Bronchial epithelial cell (primary cell): ENCODE results near the gene PJVK. TPM values are rescaled to one million over a fixed set of nuclear protein-coding genes. Genes with fewer than 3 reads are reported as not detected.

Experiments used
- DNase-seq: peaks from one replicate; pipeline ENCODE4 v3.0.0-alpha.2; 2010; ENCODE audit warnings: low read depth
- FAIRE-seq: peaks from 2 replicates; lab custom pipeline; 2011; peaks lifted over from hg19 to GRCh38; lab: Jason Lieb, UNC
- H3K27me3 ChIP-seq: 2 replicates; pipeline ENCODE4 v1.5.1; 2011; ENCODE audit warnings: low read length; ENCODE audit not compliant: control insufficient read depth, insufficient read depth
- H3K36me3 ChIP-seq: 2 replicates; pipeline ENCODE4 v1.5.1; 2011; ENCODE audit warnings: low read length; ENCODE audit not compliant: control insufficient read depth, insufficient read depth
- H3K4me3 ChIP-seq: 2 replicates; pipeline ENCODE4 v1.5.1; 2011; ENCODE audit warnings: mild to moderate bottlenecking, low read depth, low read length, control low read depth
- total RNA-seq: library from RNA; depleted of rRNA; stranded (reverse); fragments of >200 nt; gene quantifications from 2 replicates; pipeline ENCODE4 v1.2.1, GENCODE V29; 2014
- TF ChIP-seq, protein P1 (sequence below): IDR thresholded peaks from 2 replicates; pipeline ENCODE4 v1.5.1; 2011; ENCODE audit warnings: mild to moderate bottlenecking, moderate library complexity, low read length, control low read depth, inconsistent platforms; ENCODE audit not compliant: insufficient read depth, severe bottlenecking

PJVK gene
- total RNA-seq, 1 donor from 2014 or later, result 2.4 TPM

DNA sequence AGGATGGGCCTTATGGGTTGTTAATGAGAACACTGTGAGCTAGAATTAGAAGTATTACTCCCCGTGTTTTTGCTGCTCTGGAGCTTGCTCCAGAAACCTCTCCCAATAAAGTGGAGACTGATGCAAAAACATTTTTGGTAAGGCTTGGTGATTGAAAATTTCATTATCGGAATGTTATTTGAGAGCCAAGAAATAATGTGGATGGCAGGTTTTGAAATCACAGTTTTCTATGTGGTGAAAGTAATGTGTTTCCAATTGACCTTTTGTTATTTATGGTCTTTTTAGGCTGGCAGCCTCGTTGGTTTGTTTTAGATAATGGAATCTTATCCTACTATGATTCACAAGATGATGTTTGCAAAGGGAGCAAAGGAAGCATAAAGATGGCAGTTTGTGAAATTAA is 34.2 kb downstream of the PJVK start:
- no peaks in the 10 kb centered on the region for H3K36me3 ChIP-seq
- TF ChIP-seq, protein P1, sequence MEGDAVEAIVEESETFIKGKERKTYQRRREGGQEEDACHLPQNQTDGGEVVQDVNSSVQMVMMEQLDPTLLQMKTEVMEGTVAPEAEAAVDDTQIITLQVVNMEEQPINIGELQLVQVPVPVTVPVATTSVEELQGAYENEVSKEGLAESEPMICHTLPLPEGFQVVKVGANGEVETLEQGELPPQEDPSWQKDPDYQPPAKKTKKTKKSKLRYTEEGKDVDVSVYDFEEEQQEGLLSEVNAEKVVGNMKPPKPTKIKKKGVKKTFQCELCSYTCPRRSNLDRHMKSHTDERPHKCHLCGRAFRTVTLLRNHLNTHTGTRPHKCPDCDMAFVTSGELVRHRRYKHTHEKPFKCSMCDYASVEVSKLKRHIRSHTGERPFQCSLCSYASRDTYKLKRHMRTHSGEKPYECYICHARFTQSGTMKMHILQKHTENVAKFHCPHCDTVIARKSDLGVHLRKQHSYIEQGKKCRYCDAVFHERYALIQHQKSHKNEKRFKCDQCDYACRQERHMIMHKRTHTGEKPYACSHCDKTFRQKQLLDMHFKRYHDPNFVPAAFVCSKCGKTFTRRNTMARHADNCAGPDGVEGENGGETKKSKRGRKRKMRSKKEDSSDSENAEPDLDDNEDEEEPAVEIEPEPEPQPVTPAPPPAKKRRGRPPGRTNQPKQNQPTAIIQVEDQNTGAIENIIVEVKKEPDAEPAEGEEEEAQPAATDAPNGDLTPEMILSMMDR, result no peak
- DNase-seq (no peak), FAIRE-seq (no peak)
- no peak overlapping the region for H3K4me3 ChIP-seq
- H3K27me3 ChIP-seq, result no peaks in the 10 kb centered on the region

DNA sequence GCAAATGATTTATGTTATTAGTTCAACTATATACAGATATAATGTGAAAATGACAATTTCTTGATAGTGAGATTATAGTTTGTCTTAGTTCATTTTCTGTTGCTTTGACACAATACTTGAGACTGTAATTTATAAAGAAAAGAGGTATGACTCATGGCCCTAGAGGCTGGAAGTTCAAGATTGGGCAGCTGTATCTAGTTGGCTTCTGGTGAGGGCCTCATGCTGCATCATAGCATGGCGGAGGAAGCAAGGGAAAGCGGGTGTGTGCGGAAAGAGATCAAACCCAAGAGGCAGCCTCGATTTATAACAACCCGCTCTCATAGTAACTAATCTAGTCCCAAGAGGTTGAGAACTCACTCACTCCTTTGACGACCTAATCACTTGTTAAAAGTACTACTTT is 40.4 kb downstream of the PJVK start:
- Histone ChIP-seq H3K36me3 (peaks cover 2% of the 10 kb centered on the region), H3K4me3 (no peak overlapping the region), H3K27me3 (no peaks in the 10 kb centered on the region)
- FAIRE-seq (no peak), DNase-seq (no peak)
- TF ChIP-seq, protein P1, result no peak

DNA sequence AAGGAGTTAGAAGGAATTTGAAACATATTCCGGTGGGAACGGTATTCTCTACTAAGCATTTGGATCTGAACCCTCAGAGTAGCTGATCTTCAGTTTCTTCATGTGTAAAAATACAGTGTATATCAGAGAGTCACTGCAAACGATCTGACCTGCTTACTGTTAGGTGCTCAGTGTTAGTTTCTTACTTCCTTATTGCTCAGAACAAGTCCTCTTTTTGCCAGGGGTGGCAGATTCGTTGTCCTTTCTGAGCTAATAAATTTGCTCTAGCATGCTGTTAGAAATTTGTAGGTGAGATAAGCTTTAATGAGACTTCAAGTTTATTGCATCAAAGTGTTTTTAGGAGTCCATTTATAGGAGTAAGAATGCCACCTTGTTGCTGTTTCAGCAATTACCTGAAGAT is 44.9 kb downstream of the PJVK start:
- FAIRE-seq, result no peak
- TF ChIP-seq, protein P1, result no peak
- no peak for DNase-seq
- H3K27me3 ChIP-seq, result no peaks in the 10 kb centered on the region
- peaks cover 3% of the 10 kb centered on the region for H3K36me3 ChIP-seq
- H3K4me3 ChIP-seq, result no peak overlapping the region

DNA sequence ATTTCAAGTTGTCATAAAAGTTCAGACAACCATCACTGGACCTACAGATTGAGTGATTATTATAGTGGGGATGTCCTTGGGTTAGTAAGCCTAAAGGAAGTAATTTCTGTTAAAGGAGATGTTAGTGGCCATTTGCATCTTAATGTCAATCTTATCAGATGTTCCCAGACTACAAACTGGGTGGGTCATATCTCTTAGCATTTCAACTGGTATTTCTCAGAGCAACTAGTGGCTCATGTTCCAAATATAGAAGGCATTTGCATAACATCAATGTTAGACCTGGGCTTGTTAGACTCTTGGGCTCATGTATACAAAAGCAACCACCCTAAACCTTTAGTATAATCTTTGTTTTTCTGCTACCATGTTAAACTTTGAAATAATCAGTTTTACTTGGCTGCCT is 47.0 kb downstream of the PJVK start:
- H3K27me3 ChIP-seq, result no peaks in the 10 kb centered on the region
- H3K4me3 ChIP-seq, result no peak overlapping the region
- H3K36me3 ChIP-seq, result peaks cover 3% of the 10 kb centered on the region
- DNase-seq (no peak), FAIRE-seq (no peak)
- TF ChIP-seq, protein P1, result no peak

DNA sequence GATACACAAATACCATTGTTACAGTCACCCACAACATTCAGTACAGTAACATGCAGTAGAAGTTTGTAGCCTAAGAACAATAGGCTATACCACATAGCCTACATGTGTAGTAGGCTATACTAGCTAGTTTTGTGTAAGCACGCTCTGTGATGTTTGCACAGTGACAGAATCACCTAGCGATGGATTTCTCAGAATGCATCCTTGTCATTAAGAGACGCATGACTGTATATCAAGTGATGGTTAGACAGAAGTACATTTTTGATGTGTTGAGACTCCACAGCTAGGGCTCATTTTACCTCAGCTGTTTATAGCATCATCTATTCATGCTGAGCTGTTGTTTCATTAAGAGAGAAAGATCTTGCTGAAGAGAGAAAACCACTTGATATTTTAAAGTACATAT is 48.5 kb downstream of the PJVK start:
- no peak for FAIRE-seq
- Histone ChIP-seq H3K4me3 (no peak overlapping the region), H3K27me3 (no peaks in the 10 kb centered on the region), H3K36me3 (peaks cover 3% of the 10 kb centered on the region)
- no peak for DNase-seq
- TF ChIP-seq, protein P1, result no peak

DNA sequence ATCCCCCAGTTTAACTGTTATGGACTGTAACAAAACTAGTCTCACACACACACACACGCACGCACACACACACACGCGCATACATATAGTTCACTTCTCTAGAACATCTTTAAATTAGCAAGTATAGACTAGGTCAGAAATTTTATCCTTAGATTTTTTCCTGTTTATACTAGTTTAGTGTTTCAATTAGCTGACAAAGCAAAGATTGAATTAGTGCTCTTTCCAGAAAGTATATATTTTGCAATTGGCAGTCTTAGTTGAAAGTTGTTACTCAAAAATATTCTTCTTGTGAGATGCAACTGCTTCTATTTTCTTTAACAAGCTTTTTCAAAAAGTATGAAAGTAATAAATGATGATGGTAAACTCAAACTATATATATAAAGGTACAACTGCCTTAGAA is 51.6 kb downstream of the PJVK start:
- TF ChIP-seq, protein P1, result no peak
- H3K36me3 ChIP-seq, result peaks cover 3% of the 10 kb centered on the region
- no peak for DNase-seq
- H3K27me3 ChIP-seq, result no peaks in the 10 kb centered on the region
- no peak overlapping the region for H3K4me3 ChIP-seq
- no peak for FAIRE-seq
